Suprapubic skin (tissue), 4 donors: ENCODE measurements around the gene RNF44.

Experiments
- EP300 ChIP-seq: sonication (generic); formaldehyde crosslinking; IDR thresholded peaks from one replicate; pipeline ENCODE4 v1.6.1; 2017; ENCODE audit warnings: antibody characterized with exemption
- POLR2A ChIP-seq, 2 donors: fragments of 450-650 bp; IDR thresholded peaks; one replicate each; pipeline ENCODE4 v1.6.1; 2017; ENCODE audit warnings: antibody characterized with exemption in 2 of 2, mild to moderate bottlenecking in 2 of 2, moderate library complexity in 2 of 2
- POLR2AphosphoS5 ChIP-seq, 3 donors: sonication (generic); formaldehyde crosslinking; IDR thresholded peaks; one replicate each; pipeline ENCODE4 v1.6.1; 2017; ENCODE audit warnings: antibody characterized with exemption in 3 of 3
- TF ChIP-seq, protein P1 (sequence below), 2 donors: fragments of 200-600 bp in 1 of 2; fragments of 450-650 bp in 1 of 2; sonication (generic) in 1 of 2; IDR thresholded peaks; one replicate each; pipeline ENCODE4 v1.5.1; 2016 to 2019; ENCODE audit warnings: antibody characterized with exemption in 2 of 2, mild to moderate bottlenecking in 1 of 2, moderate library complexity in 1 of 2

GRCh38 chr5:176514244-176514950 lies 22.8 kb downstream of the RNF44 start:
- TF ChIP-seq, protein P1, sequence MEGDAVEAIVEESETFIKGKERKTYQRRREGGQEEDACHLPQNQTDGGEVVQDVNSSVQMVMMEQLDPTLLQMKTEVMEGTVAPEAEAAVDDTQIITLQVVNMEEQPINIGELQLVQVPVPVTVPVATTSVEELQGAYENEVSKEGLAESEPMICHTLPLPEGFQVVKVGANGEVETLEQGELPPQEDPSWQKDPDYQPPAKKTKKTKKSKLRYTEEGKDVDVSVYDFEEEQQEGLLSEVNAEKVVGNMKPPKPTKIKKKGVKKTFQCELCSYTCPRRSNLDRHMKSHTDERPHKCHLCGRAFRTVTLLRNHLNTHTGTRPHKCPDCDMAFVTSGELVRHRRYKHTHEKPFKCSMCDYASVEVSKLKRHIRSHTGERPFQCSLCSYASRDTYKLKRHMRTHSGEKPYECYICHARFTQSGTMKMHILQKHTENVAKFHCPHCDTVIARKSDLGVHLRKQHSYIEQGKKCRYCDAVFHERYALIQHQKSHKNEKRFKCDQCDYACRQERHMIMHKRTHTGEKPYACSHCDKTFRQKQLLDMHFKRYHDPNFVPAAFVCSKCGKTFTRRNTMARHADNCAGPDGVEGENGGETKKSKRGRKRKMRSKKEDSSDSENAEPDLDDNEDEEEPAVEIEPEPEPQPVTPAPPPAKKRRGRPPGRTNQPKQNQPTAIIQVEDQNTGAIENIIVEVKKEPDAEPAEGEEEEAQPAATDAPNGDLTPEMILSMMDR (IDR thresholded peaks at IDR 0.05), result no peak
- TF ChIP-seq EP300 (no peak), POLR2AphosphoS5 (IDR thresholded peaks at IDR 0.05) (no peak), POLR2A (IDR thresholded peaks at IDR 0.05) (no peak)
